Smooth muscle cell (in vitro differentiated cells): ENCODE results near the gene TGFB3. TPM values are rescaled to one million over a fixed set of nuclear protein-coding genes. Genes with fewer than 3 reads are reported as not detected.
"Not testable (repeated sequence)": the region's sequence is repeated elsewhere in the genome, so short reads cannot be mapped to it uniquely, and the experiment has no call there.

Experiments
- DNase-seq: peaks from one replicate; lab custom pipeline; 2025; ENCODE audit not compliant: unreplicated experiment; lab: John Stamatoyannopoulos, UW
- H2AFZ ChIP-seq: fragments of 200-600 bp; sonication (generic); 2 replicates; pipeline ENCODE4 v1.6.0; 2016; ENCODE audit warnings: antibody characterized with exemption, low read depth, mild to moderate bottlenecking
- H3F3A ChIP-seq: fragments of 200-600 bp; sonication (generic); 2 replicates; pipeline ENCODE4 v1.6.0; 2017; ENCODE audit warnings: antibody characterized with exemption, low read depth
- H3K27ac ChIP-seq: fragments of 200-600 bp; sonication (generic); 2 replicates; pipeline ENCODE4 v1.5.1; 2016; ENCODE audit warnings: low read depth, mild to moderate bottlenecking
- H3K27me3 ChIP-seq: fragments of 200-600 bp; sonication (generic); 2 replicates; pipeline ENCODE4 v1.6.1; 2016; ENCODE audit warnings: low read depth, mild to moderate bottlenecking
- H3K36me3 ChIP-seq: fragments of 200-600 bp; sonication (generic); 2 replicates; pipeline ENCODE4 v1.5.1; 2016; ENCODE audit warnings: low read depth
- H3K4me1 ChIP-seq: fragments of 200-600 bp; sonication (generic); 2 replicates; pipeline ENCODE4 v1.5.1; 2016; ENCODE audit warnings: low read depth
- H3K4me2 ChIP-seq: fragments of 200-600 bp; sonication (generic); 2 replicates; pipeline ENCODE4 v1.6.0; 2016; ENCODE audit warnings: mild to moderate bottlenecking
- H3K4me3 ChIP-seq: fragments of 200-600 bp; sonication (generic); 2 replicates; pipeline ENCODE4 v1.5.1; 2016; ENCODE audit warnings: mild to moderate bottlenecking
- H3K79me2 ChIP-seq: fragments of 200-600 bp; sonication (generic); 2 replicates; pipeline ENCODE4 v1.6.0; 2016; ENCODE audit warnings: low read depth, mild to moderate bottlenecking
- H3K9ac ChIP-seq: fragments of 200-600 bp; sonication (generic); 2 replicates; pipeline ENCODE4 v1.6.0; 2016; ENCODE audit warnings: low read depth
- H3K9me3 ChIP-seq: fragments of 200-600 bp; sonication (generic); replicated peaks from 2 replicates; pipeline ENCODE4 v1.5.1; 2016; ENCODE audit warnings: low read depth
- H4K20me1 ChIP-seq: fragments of 200-600 bp; sonication (generic); 2 replicates; pipeline ENCODE4 v1.6.0; 2016; ENCODE audit warnings: low read depth
- CTCF ChIP-seq: fragments of 200-600 bp; sonication (generic); IDR thresholded peaks from 2 replicates; pipeline ENCODE4 v1.5.1; 2017; ENCODE audit warnings: borderline replicate concordance, mild to moderate bottlenecking, antibody characterized with exemption; ENCODE audit not compliant: insufficient read depth, poor library complexity, severe bottlenecking
- WGBS: methylation state at CpG from one replicate; pipeline ENCODE4 v1.1.7; 2016; ENCODE audit warnings: low lambda C conversion rate; 5-methylcytosine and 5-hydroxymethylcytosine counted together
- polyA plus RNA-seq: library from polyadenylated mRNA; unstranded; fragments of >200 nt; fragmentation: Nextera tagmentation; extraction: Ambion mirVana; gene quantifications from 2 replicates; pipeline ENCODE4 v1.2.1, GENCODE V29; 2016
- total RNA-seq: library from RNA; depleted of rRNA; stranded (reverse); fragments of >200 nt; gene quantifications from 2 replicates; pipeline ENCODE4 v1.2.3, GENCODE V29; 2014

Gene TGFB3
- total and polyA plus RNA-seq, 2 experiments from 2014 or later, result 63.4 to 103 TPM

GRCh38 chr14:76012354-76012753 is 30.6 kb upstream of the TGFB3 start:
- Histone ChIP-seq H3K4me2 (no peak overlapping the region), H3K4me1 (no peaks in the 10 kb centered on the region), H3K9ac (no peak overlapping the region), H3K27ac (no peak overlapping the region), H4K20me1 (peaks cover 10% of the 10 kb centered on the region), H2AFZ (no peak overlapping the region), H3K27me3 (no peaks in the 10 kb centered on the region), H3F3A (no peaks in the 10 kb centered on the region), H3K79me2 (peaks cover 5% of the 10 kb centered on the region), H3K4me3 (no peak overlapping the region), H3K9me3 (no peaks in the 10 kb centered on the region), H3K36me3 (peaks cover 15% of the 10 kb centered on the region)
- 86% methylated on average over 9 of the region's 9 CpGs for WGBS
- no peak for TF ChIP-seq CTCF
- no peak for DNase-seq

- Histone ChIP-seq H3K9me3 (no peaks in the 10 kb centered on the region), H3K27ac (no peak overlapping the region), H2AFZ (no peak overlapping the region), H3K27me3 (no peaks in the 10 kb centered on the region), H3K36me3 (peaks cover 11% of the 10 kb centered on the region), H3F3A (no peaks in the 10 kb centered on the region), H3K4me1 (no peaks in the 10 kb centered on the region), H4K20me1 (peaks cover 10% of the 10 kb centered on the region), H3K9ac (no peak overlapping the region), H3K4me3 (no peak overlapping the region), H3K79me2 (peaks cover 4% of the 10 kb centered on the region), H3K4me2 (no peak overlapping the region)
- TF ChIP-seq CTCF, result no peak
- DNase-seq, result no peak
Measured at GRCh38 chr14:76011930-76012329, 30.1 kb upstream of the TGFB3 start.

- H3K9me3 ChIP-seq, H3K27me3 ChIP-seq, DNase-seq, H3K79me2 ChIP-seq, H3K27ac ChIP-seq, H3K4me2 ChIP-seq, H3K4me1 ChIP-seq, H3K9ac ChIP-seq, H2AFZ ChIP-seq, H3K4me3 ChIP-seq, H3F3A ChIP-seq: not testable (repeated sequence)
- H3K36me3 ChIP-seq, result peaks cover 21% of the 10 kb centered on the region
- peaks cover 15% of the 10 kb centered on the region for H4K20me1 ChIP-seq
- WGBS, result 88% methylated on average over 3 of the region's 3 CpGs
Measured at GRCh38 chr14:76009627-76010026, 27.8 kb upstream of the TGFB3 start.

GRCh38 chr14:76007852-76008251 is 26.1 kb upstream of the TGFB3 start:
- no peak for DNase-seq
- H3K79me2 ChIP-seq, result no peaks in the 10 kb centered on the region
- 93% methylated on average over 2 of the region's 2 CpGs for WGBS
- peaks cover 8% of the 10 kb centered on the region for H3K9me3 ChIP-seq
- H3K27me3 ChIP-seq, result no peaks in the 10 kb centered on the region
- no peak overlapping the region for H3K27ac ChIP-seq
- no peaks in the 10 kb centered on the region for H3F3A ChIP-seq
- TF ChIP-seq CTCF, result no peak
- peaks cover 15% of the 10 kb centered on the region for H4K20me1 ChIP-seq
- no peak overlapping the region for H2AFZ ChIP-seq
- no peaks in the 10 kb centered on the region for H3K4me1 ChIP-seq
- H3K4me2 ChIP-seq, result no peak overlapping the region
- H3K4me3 ChIP-seq, result no peak overlapping the region
- no peak overlapping the region for H3K9ac ChIP-seq
- peaks cover 28% of the 10 kb centered on the region for H3K36me3 ChIP-seq
